Upper lobe of left lung (tissue), 4 donors: ENCODE measurements around the gene SGCA.

Experiments used
- EP300 ChIP-seq, 4 donors: sonication (generic); formaldehyde crosslinking; IDR thresholded peaks; one replicate each; pipeline ENCODE4 v1.5.1; 2017; ENCODE audit warnings: antibody characterized with exemption in 4 of 4, control low read depth in 2 of 4
- POLR2A ChIP-seq, 4 donors: fragments of 450-650 bp; IDR thresholded peaks; one replicate each; pipeline ENCODE4 v1.5.1; 2016 to 2017; ENCODE audit warnings: antibody characterized with exemption in 4 of 4, mild to moderate bottlenecking in 2 of 4
- POLR2AphosphoS5 ChIP-seq, 2 donors: sonication (generic); formaldehyde crosslinking; IDR thresholded peaks; one replicate each; pipeline ENCODE4 v1.5.1; 2017; ENCODE audit warnings: antibody characterized with exemption in 2 of 2

DNA sequence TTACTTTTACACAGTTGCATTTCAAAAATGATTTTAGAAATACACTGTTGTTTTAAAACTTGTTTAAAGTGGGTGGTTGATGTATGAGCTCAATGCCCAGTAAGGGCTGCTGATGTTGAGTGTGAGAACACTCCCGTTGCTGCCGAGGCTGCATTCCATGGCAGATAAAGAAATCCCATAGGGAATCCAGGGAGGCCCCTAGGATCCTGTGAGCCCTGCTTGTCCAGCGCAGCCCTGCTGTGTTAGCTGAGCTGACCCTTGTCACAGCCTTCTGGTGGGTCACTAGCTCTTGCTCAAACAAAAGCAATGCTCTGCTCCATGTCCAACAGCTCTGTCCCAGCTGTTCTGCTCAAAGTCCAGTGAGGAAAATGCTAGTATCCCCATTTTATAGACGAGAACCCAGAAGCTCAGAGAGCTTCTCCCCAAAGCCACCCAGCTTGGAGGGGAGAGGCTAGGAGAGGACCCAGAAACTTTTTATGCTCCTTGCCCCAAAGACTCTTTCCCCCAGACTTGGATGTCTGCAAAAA, 54.2 kb downstream of the SGCA start:
- TF ChIP-seq EP300 (IDR thresholded peaks at IDR 0.05) (no peak), POLR2AphosphoS5 (IDR thresholded peaks at IDR 0.05) (no peak), POLR2A (IDR thresholded peaks at IDR 0.05) (no peak)
